Urothelium cell line (cell line): ENCODE data around the gene TGFBI.
A peak's percentile ranks its signal among the peaks of the same experiment; 100 is the strongest.
"Not testable (repeated sequence)": the region's sequence is repeated elsewhere in the genome, so short reads cannot be mapped to it uniquely, and the experiment has no call there.

Experiments used
- DNase-seq: peaks from one replicate; pipeline ENCODE4 v3.0.0; 2011; ENCODE audit warnings: low spot score, mixed read lengths
- FAIRE-seq: peaks from 2 replicates; lab custom pipeline; 2011; peaks lifted over from hg19 to GRCh38; lab: Jason Lieb, UNC

Gene TGFBI

DNA sequence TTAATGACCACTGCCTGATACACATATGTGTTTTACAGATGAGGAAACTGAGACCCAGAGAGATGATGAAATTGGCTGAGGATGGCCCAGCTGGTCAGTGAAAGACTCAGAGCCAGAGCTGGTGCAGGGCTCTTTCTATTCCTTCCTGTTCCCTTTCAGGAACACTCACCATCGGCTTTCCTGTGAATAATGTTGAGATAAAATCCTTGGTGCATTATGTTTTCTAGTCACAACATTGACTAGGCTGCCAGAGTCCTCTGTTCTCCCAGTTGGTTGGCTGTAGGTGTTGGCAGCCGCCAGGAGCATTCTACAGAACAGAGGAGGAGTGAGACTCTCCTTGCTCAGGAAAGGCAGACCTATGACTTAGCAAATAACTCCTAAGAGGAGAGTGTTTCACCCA is 14.8 kb downstream of the TGFBI start:
- no peak for FAIRE-seq
- no peak for DNase-seq

DNA sequence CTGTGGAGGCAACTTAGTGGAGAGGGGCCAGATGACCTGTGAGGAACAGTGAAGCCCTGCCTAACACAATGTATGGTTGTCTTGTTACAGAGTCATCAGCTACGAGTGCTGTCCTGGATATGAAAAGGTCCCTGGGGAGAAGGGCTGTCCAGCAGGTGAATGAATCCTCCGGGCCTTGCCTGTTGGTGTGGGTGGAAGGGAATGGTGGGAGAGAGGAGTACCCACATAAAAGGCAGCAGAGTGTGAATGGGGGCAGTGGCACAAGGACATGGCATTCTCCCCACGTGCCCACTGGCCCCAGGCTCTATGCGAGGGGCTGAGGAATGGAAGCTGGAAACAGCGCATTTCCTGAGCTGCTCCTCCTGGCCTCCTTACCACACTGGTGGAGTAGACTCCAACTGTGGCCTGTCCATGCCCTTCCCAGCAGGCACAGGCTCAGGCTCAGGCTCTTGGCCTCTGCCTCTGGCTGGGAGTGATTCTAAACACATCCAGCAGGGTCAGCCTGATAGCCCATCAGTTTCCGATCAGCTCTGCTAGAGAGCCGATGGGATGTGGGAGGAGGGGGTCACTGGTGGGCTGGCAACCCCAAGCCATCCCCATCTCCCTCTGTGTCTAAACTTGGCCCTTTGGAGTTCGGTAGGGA is 15.3 kb downstream of the TGFBI start:
- no peak for DNase-seq
- peak; percentile 35 for FAIRE-seq

DNA sequence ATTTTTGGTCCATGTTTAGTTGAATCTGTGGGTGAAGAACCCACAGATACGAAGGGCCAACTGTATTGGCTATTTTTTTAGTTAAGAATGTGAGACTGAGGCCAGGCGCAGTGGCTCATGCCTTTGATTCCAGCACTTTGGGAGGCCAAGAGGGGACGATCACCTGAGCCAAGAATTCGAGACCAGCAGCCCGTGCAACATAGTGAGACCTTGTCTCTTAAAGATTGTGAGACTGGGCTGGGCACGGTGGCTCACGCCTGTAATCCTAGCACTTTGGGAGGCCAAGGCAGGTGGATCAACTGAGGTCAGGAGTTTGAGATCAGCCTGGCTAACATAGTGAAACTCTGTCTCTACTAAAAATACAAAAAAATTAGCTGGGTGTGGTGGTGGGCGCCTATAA is 16.2 kb downstream of the TGFBI start:
- FAIRE-seq, DNase-seq: not testable (repeated sequence)

GRCh38 chr5:136046246-136046645 is 17.5 kb downstream of the TGFBI start:
- DNase-seq (no peak), FAIRE-seq (no peak)

- DNase-seq (no peak), FAIRE-seq (no peak)
These were observed 19.1 kb downstream of the TGFBI start for GRCh38 chr5:136047858-136048257.

DNA sequence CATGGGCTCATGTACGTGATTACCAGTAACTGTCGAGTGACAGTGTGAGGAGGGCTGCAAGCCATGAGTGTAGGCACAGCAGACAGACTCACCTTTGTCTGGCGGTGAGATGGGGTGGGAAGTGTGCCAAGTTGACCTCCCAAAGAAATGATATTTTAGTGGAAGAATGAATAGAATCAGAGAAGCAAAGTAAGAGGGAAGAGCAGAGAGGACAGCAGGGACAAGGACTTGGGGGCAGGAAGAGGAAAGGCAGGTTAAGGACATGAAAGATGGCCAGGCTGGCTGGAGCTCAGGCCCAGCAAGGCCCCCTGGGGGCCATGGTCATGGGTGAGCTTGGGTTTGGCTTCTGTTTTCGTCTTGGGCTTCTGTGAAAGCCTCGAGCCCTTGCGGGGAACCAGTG is 20.2 kb downstream of the TGFBI start:
- DNase-seq, result no peak
- FAIRE-seq, result no peak

GRCh38 chr5:136051486-136052220 is 22.9 kb downstream of the TGFBI start:
- DNase-seq, result no peak
- FAIRE-seq, result no peak

- FAIRE-seq, result no peak
- no peak for DNase-seq
These were observed 24.0 kb downstream of the TGFBI start for GRCh38 chr5:136052692-136053335.

DNA sequence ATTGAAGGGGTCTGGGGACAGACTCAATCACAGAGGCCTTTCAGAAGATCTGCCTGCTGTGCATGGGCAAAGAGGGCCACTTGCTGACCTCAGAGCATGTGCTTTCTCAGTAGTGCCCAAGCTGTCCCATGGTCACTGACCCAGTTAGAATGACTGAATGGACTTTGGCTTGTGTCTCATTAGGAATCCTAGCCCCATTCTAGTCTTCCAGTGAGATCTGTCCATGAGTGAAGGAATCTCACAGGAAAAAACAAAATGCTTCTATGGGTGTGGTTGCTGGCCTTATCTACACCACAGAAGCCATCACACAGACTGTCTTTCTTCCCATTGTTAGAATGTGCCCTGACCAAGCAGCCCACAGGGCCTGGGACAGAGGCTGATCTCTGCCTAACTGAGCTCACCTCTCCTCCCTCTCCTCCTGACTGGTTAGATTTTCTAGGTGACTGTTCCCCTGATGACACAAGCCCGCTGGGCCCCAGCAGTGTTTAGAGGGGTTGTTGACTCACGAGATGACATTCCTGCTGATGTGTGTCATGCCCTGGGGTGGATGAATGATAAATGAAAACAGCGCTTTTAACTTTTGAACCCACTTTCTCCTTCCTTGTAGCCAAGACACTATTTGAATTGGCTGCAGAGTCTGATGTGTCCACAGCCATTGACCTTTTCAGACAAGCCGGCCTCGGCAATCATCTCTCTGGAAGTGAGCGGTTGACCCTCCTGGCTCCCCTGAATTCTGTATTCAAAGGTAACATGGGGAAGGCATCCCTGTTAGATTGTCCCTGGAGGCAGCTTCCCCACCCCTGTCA is 24.8 kb downstream of the TGFBI start:
- FAIRE-seq, result no peak

GRCh38 chr5:136054142-136055019 is 25.6 kb downstream of the TGFBI start:
- no peak for FAIRE-seq
- DNase-seq, result no peak

More for the DNA sequence above, 24.8 kb downstream of the TGFBI start:
- DNase-seq, result peak; percentile 84

DNA sequence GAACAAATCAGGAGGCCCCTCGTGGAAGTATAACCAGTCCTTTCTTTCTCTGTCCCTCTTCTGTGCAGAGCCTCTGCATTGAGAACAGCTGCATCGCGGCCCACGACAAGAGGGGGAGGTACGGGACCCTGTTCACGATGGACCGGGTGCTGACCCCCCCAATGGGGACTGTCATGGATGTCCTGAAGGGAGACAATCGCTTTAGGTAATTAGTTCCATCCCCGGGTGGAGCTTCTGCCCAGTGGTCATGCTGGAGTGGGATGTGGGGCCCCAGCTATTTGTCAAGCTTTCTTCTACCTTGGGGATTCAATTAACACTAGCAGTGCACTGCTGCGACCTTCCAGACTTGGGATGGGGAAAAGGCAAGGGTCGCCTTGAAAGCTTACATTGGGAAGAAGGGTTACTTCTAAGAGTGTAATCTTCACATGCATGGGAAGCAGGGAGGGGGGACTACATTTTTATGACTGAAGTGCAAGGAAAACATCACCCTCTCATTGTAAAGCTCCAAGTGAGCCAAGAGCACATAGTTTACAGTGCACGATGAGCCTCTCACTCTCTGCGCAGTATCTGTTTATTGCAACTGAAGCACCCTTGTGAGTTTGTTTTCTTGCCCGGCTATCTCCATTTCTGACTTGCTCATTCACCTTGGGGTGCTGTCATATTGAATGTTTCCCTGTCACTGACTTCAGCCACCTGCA is 27.0 kb downstream of the TGFBI start:
- FAIRE-seq (no peak), DNase-seq (no peak)

DNA sequence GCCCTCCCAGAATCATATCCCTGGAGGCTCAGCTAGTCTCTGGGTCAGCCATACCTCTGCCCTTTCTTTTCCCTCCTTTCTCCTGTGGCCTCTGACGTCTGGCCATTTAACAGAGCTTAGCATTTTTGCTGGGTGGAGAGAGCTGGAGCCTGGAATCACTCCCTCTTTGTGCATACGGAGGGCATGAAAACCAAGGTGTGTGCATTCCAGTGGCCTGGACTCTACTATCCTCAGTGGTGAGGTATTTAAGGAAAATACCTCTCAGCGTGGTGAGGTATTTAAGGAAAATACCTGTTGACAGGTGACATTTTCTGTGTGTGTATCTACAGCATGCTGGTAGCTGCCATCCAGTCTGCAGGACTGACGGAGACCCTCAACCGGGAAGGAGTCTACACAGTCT is 27.5 kb downstream of the TGFBI start:
- FAIRE-seq (no peak), DNase-seq (no peak)

DNA sequence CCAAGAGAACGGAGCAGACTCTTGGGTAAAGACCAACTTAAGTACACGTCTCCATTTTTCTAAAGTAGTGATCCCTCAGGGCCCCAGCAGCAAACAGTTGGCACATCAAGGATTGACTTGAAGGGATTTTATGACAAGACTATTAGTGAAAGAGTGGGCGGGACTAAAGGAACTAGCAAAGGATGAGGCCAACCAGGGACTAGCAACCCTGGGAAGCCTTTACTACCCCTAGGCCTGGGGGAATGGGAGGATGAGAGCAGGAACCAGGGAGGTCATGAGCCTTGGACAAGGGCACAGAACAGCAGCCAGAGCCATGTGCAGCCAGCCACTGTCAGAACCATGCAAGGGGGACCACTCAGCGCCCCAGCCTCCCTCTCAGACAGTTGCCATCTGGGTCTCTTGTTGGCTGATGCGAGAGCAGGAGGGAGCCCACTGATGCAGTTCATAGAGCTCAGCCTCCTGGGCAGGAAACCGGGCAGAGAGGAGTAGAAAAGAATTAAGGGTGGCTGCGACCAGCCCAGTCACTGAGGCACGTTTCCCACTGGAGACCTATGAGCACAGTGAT is 28.1 kb downstream of the TGFBI start:
- no peak for FAIRE-seq

DNA sequence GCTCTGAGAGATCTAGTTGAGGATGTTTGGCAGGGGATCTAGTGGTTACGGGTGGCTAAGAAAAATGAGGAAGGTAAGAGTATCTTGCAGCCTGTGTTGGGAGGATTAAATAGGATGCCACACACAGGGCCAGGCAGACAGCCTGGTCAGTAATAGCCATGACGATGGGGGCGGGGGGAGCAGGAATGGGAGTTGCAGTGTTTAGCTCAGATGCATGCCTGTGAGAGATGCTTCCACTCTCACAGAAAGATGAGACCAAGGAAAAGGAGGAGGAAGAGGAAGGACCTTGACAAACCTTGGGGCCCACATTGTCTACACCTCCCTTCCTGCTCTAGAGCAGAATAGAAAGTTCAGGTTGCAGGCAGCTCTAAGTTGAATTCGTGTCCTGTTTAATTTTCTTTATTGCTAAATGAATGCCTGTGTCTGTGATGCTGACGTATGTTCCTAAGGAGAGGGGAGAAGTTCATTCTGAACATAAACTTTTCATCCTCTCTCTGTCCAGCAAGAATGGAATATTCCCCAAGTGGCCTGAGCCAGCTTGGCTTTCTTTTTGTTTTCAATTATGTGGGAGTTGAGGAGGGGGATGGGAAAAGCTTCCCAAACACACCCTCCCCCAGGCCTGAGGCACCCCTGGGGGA is 28.7 kb downstream of the TGFBI start:
- no peak for DNase-seq
- FAIRE-seq, result no peak

More for the DNA sequence above, 28.1 kb downstream of the TGFBI start:
- DNase-seq, result no peak

DNA sequence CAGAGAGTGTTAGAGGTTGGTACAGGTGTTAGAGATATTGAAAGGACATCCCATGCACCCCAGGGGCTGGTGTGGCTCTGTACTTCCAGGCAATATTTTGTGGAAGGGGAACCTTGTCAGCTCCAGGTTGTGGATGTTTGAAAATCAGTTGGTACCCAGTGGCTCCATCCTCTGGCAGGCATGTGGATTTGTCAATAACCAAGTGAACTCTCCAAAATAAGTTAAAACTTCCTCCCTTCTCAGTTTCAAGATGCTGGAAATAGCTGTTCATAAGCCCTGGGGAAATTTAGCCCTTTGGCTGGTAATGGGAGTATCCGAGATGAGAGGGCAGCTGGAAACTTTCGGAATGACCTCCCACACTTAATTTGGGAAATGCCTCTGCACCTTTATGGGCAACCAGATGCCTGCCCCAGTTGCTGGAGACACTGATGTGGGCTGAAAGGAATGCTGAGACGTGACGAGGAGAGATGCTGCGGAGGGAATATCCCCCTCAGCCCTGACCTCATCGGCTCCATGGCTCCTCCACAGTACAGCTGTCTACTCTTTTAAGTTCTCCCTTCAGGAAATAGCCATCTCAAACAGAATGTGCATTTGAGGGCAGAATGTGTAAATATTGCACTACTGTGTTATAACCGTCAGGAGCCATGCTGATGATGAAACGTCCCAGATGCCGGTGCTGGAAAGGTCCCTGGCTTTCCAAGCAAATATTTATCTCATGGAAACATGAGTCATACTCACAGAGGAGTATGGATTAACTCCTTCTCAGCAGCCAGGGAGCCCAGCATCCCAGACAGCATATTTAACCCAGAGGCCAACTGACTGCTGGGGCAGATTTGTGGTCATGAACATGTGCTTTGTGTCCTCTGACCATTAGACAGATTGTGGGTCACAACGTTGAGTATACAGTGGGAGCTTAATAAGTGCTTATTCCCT is 29.5 kb downstream of the TGFBI start:
- DNase-seq (peak; percentile 84), FAIRE-seq (peak; percentile 20)

DNA sequence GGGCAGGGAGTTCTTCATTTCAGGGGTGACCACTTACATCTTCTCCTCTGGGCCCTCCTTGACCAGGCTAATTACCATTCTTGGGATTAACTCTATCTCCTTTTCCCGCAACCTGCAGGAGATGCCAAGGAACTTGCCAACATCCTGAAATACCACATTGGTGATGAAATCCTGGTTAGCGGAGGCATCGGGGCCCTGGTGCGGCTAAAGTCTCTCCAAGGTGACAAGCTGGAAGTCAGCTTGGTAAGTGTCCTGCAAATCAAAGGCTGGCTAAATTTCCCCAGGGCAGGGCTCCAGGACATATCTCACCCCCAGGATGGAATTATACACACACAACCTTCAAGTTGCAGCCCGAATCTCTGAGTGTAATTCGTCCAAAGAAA is 30.2 kb downstream of the TGFBI start:
- FAIRE-seq (no peak), DNase-seq (no peak)

DNA sequence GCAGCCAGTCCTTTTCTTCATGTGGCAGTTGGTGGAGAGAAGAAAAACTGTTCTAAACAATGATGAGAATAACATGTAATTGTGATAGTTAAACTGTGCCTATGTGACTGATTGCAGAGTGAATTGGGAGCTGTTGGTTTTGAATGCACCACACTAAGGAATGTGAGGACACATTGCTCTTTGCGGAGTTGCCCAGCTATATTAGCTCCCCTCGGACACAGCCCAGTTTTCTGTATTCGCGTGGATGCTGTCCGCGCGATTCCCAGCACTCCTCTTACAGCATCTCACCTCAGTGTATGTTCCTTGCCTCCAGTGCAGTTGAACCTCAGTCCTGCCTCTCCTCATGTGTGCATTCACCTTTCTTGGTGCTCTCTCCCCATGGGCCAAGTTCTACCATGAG is 32.2 kb downstream of the TGFBI start:
- DNase-seq (no peak), FAIRE-seq (no peak)
